Ovary (tissue), 9 donors: ENCODE measurements around the gene FGD4. TPM values are rescaled to one million over a fixed set of nuclear protein-coding genes. Genes with fewer than 3 reads are reported as not detected.

Source experiments
- DNase-seq, 5 donors: peaks; one replicate each; pipeline ENCODE4 v3.0.0-alpha.2; 2019 to 2020
- H3K27ac ChIP-seq, 2 donors: fragments of 200-600 bp; one replicate each; pipeline versions ENCODE4 v1.5.1 to v1.8.0; 2019 to 2022
- H3K27me3 ChIP-seq: fragments of 200-600 bp; one replicate; pipeline ENCODE4 v1.8.0; 2022
- H3K36me3 ChIP-seq: fragments of 200-600 bp; sonication (generic); one replicate; pipeline ENCODE4 v1.5.1; 2019
- H3K4me1 ChIP-seq: one replicate; pipeline ENCODE4 v1.8.1; 2013; ENCODE audit warnings: mild to moderate bottlenecking, moderate library complexity; ENCODE audit not compliant: insufficient read depth
- H3K4me3 ChIP-seq: fragments of 200-600 bp; sonication (generic); one replicate; pipeline ENCODE4 v1.5.1; 2017
- H3K9me3 ChIP-seq, 2 donors: fragments of 200-600 bp in 1 of 2; sonication (generic) in 1 of 2; one replicate each; pipeline versions ENCODE4 v1.5.1 to v1.8.1; 2013 to 2019; ENCODE audit warnings: mild to moderate bottlenecking in 1 of 2, moderate library complexity in 1 of 2
- EP300 ChIP-seq: sonication (generic); formaldehyde crosslinking; IDR thresholded peaks from one replicate; pipeline ENCODE4 v1.6.1; 2017; ENCODE audit warnings: antibody characterized with exemption
- POLR2A ChIP-seq: fragments of 450-650 bp; IDR thresholded peaks from one replicate; pipeline ENCODE4 v1.6.1; 2017; ENCODE audit warnings: antibody characterized with exemption, mild to moderate bottlenecking, moderate library complexity
- WGBS, 3 donors: extraction: QIAGEN DNeasy Blood & Tissue Kit in 1 of 3; methylation state at CpG; one replicate each; pipeline versions ENCODE4 v1.1.5 to v1.1.7; 2013 to 2017; 5-methylcytosine and 5-hydroxymethylcytosine counted together
- intact Hi-C, 4 donors: fragments of 100-400 bp; cut with DNase I; formaldehyde crosslinking; loops; one replicate each; pipeline versions ENCODE4 v1.11.0 to v1.15.1; 2022 to 2023
- polyA plus RNA-seq, 2 donors: library from polyadenylated mRNA; stranded (reverse); fragments of 200-250 nt in 1 of 2; fragments of 350-450 nt in 1 of 2; fragmentation: Illumina TruSeq in 1 of 2; extraction: RNeasy Lipid Tissue Mini Kit (QIAGEN cat#74804) in 1 of 2; gene quantifications; one replicate each; pipeline ENCODE4 v1.2.3, GENCODE V29; 2013 to 2014
- total RNA-seq, 7 donors: library from RNA; depleted of rRNA in 2 of 7; stranded (reverse); fragments of >200 nt in 2 of 7; fragmentation: NEBNext Ultra II Directional in 3 of 7; extraction: Animal tissue kit (Norgen Biotek cat#: 25700) in 3 of 7; gene quantifications; one replicate each; pipeline versions ENCODE4 v1.1.0 to v1.2.4, GENCODE V29; 2016 to 2023
- TF ChIP-seq, protein P1 (sequence below), 3 donors: fragments of 450-650 bp in 2 of 3; fragments of 200-600 bp in 1 of 3; IDR thresholded peaks; one replicate each; pipeline versions ENCODE4 v1.5.1 to v1.8.0; 2016 to 2022; ENCODE audit warnings: antibody characterized with exemption in 3 of 3, mild to moderate bottlenecking in 1 of 3
- donor health status: DM: no; HTN: no; CAD: no; lungs with moderate emphysema.
- donor health status: DM: no; HTN: no; CAD: no.
- donor health status: Bipolar disorder and iron deficiency.
- donor health status: DM: yes; HTN: yes; CAD: no.
- donor health status: DM: no; HTN: no; CAD: no.
- donor health status: DM: yes; HTN: yes; CAD: no.

Gene FGD4
- total and polyA plus RNA-seq, 9 donors, result 14.6 to 85.0 (median 51.6) TPM

DNA sequence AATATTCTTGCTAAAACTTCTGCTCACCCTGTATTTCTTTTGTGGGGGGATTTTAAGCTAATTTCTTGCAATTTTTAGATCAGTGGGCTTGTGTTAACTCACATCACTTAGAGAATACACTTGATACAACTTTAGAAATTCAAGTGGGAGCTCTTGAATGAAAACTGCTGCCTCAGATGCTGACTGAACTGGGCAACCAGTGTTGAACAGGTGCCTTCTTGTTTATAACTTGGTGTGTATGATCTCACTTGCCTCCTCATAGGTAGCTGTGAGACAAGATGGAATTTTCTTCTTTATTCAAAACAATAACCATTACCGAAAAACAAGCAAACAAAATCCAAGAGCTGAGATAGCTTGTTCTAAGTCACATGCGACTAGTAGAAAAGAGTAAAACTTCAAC lies 63.5 kb downstream of the FGD4 start:
- H3K27me3 ChIP-seq, result no peaks in the 10 kb centered on the region
- intact Hi-C loops, result loop anchor here in 1 of 4 donors (5.0 kb wide), 1 partner anchor 194 kb away; no protein-coding TSS in a partner anchor
- H3K36me3 ChIP-seq, result no peaks in the 10 kb centered on the region
- 96 to 97% (median 97%) methylated on average over 2 of the region's 2 CpGs for WGBS, 3 donors
- peaks cover 7% of the 10 kb centered on the region for H3K4me1 ChIP-seq
- no peaks in the 10 kb centered on the region for H3K9me3 ChIP-seq
- no peak overlapping the region for H3K4me3 ChIP-seq
- TF ChIP-seq POLR2A (no peak), EP300 (no peak)
- TF ChIP-seq, protein P1, sequence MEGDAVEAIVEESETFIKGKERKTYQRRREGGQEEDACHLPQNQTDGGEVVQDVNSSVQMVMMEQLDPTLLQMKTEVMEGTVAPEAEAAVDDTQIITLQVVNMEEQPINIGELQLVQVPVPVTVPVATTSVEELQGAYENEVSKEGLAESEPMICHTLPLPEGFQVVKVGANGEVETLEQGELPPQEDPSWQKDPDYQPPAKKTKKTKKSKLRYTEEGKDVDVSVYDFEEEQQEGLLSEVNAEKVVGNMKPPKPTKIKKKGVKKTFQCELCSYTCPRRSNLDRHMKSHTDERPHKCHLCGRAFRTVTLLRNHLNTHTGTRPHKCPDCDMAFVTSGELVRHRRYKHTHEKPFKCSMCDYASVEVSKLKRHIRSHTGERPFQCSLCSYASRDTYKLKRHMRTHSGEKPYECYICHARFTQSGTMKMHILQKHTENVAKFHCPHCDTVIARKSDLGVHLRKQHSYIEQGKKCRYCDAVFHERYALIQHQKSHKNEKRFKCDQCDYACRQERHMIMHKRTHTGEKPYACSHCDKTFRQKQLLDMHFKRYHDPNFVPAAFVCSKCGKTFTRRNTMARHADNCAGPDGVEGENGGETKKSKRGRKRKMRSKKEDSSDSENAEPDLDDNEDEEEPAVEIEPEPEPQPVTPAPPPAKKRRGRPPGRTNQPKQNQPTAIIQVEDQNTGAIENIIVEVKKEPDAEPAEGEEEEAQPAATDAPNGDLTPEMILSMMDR (IDR thresholded peaks at IDR 0.05), result no peak
- H3K27ac ChIP-seq, result no peak overlapping the region
- no peak for DNase-seq

DNA sequence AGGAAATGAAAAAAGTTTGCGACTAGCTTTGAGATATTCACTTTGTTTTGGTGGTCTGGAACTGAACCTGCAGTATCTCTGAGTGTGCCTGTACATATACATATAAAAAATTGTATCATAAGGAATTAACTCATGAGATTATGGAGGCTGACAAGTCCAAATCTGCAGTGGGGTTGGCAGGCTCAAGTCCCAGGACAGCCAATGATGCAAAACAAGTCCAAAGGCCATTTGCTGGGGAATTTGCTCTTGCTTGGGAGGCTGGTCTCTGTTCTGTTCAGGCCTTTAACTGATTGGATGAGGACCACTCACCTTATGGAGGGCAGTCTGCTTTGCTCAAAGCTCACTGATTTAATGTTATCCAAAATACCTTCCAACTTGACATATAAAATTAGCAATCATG lies 66.8 kb downstream of the FGD4 start:
- 90 to 96% (median 95%) methylated on average over 1 of the region's 1 CpG for WGBS, 3 donors
- Histone ChIP-seq H3K27me3 (no peaks in the 10 kb centered on the region), H3K4me3 (no peak overlapping the region), H3K4me1 (peaks cover 8% of the 10 kb centered on the region), H3K27ac (no peak overlapping the region), H3K9me3 (no peaks in the 10 kb centered on the region), H3K36me3 (no peaks in the 10 kb centered on the region)
- TF ChIP-seq EP300, result no peak
- TF ChIP-seq, protein P1 (IDR thresholded peaks at IDR 0.05), result no peak
- TF ChIP-seq POLR2A, result no peak
- no peak for DNase-seq
- intact Hi-C loops, result no loop called here

DNA sequence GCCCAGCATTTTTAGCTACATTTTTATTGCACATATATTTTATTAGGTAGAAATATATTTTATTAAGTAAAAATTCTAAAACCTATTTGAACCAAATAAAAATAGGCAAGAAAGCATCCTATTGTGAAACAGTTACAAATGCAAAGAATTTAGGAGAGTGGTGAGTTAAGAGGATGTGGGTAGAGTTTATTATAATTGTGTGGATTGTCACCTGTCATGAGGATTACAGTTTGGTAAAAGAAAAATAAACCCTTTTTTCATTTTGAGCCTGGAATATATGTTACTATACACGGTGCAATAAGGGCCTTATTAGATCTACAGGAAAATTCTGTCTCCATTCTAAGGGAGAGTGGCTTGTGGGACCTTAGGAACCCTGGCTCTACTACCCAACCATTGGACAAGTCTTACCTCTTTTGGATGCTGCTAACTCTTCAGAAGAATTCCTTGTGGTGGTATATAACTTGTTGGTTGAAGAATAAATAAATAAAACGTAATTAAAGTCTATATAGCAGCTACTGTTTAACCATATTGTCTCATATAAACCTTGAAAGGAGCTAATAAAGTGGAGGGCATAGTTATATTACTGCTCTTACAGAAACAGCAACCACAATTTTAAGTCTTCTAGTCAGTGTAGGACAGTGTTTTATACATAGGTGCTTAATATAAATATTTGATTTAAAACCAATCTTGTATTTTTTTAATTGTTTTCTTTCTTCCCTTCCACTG lies 67.8 kb downstream of the FGD4 start:
- Histone ChIP-seq H3K27me3 (no peaks in the 10 kb centered on the region), H3K4me1 (peaks cover 12% of the 10 kb centered on the region), H3K9me3 (no peaks in the 10 kb centered on the region), H3K27ac (no peak overlapping the region), H3K4me3 (no peak overlapping the region), H3K36me3 (no peaks in the 10 kb centered on the region)
- 47 to 72% (median 66%) methylated on average over 2 of the region's 2 CpGs for WGBS, 3 donors
- no peak for DNase-seq
- intact Hi-C loops, result no loop called here
- no peak for TF ChIP-seq POLR2A
- TF ChIP-seq EP300, result no peak
- TF ChIP-seq, protein P1 (IDR thresholded peaks at IDR 0.05), result no peak

DNA sequence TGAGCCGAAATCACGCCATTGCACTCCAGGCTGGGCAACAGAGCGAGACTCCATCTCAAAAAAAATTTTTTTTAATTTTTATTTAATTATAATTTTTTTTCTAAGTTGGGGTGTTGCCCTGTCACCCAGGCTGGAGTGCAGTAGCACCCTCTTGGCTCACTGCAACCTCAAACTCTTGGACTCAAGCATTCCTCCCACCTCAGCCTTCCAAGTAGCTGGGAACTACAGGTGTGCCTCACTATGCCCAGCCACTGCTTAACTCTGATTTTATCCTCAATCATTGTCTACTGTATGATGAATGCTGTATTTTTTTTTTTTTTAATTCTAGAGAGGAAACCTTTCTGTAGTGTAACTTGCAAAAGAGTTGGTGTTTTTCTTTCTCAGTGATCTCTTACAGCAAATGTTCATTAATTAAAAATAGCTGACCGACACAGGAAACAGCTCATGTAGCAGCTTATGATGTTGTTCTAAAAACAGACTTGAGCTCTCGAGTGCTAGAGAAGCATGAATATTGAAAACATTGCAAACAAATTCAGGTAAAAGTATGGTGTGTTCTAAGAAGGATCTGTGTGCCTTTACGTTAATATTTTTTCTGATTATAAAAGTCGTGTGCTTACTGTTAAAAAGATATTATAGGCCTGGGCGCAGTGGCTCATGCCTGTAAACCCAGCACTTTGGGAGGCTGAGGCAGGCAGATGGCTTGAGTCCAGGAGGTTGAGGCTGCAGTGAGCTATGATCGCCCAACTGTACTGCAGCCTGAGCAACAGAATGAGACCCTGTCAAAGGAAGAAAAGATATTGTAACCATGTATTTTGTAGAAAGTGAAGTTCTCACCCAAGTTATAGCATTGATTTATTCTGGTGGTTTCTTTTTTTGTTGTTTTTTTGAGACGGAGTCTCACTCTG lies 68.9 kb downstream of the FGD4 start:
- TF ChIP-seq POLR2A, result no peak
- no peak for TF ChIP-seq EP300
- TF ChIP-seq, protein P1 (IDR thresholded peaks at IDR 0.05), result no peak
- no peak for DNase-seq
- 67 to 72% (median 71%) methylated on average over 10 of the region's 10 CpGs for WGBS, 3 donors
- H3K27me3 ChIP-seq, result no peaks in the 10 kb centered on the region
- H3K27ac ChIP-seq, result no peak overlapping the region
- intact Hi-C loops, result no loop called here
- H3K9me3 ChIP-seq, result no peaks in the 10 kb centered on the region
- no peak overlapping the region for H3K4me3 ChIP-seq
- no peaks in the 10 kb centered on the region for H3K36me3 ChIP-seq
- H3K4me1 ChIP-seq, result peaks cover 12% of the 10 kb centered on the region
